Ascending aorta (tissue), 2 donors: ENCODE results near the gene STX1B. TPM values are rescaled to one million over a fixed set of nuclear protein-coding genes. Genes with fewer than 3 reads are reported as not detected.

Source experiments
- DNase-seq, 2 donors: peaks; one replicate each; pipeline ENCODE4 v3.0.0-alpha.2; 2019; ENCODE audit warnings: low spot score in 2 of 2
- H3K27ac ChIP-seq, 2 donors: fragments of 200-600 bp; sonication (generic); one replicate each; pipeline ENCODE4 v1.5.1; 2016 to 2017; ENCODE audit warnings: mild to moderate bottlenecking in 1 of 2
- H3K27me3 ChIP-seq: fragments of 200-600 bp; sonication (generic); one replicate; pipeline ENCODE4 v1.5.1; 2017
- H3K36me3 ChIP-seq, 2 donors: fragments of 200-600 bp; sonication (generic); one replicate each; pipeline ENCODE4 v1.5.1; 2016
- H3K4me1 ChIP-seq, 2 donors: fragments of 200-600 bp; sonication (generic); one replicate each; pipeline ENCODE4 v1.5.1; 2016 to 2017; ENCODE audit warnings: mild to moderate bottlenecking in 1 of 2
- H3K4me3 ChIP-seq, 2 donors: fragments of 200-600 bp; sonication (generic); one replicate each; pipeline ENCODE4 v1.5.1; 2016 to 2017; ENCODE audit warnings: mild to moderate bottlenecking in 1 of 2
- H3K9me3 ChIP-seq, 2 donors: fragments of 200-600 bp; sonication (generic); one replicate each; pipeline ENCODE4 v1.5.1; 2016
- CTCF ChIP-seq, 3 experiments: fragments of 200-600 bp in 2 of 3; fragments of 450-650 bp in 1 of 3; sonication (generic) in 2 of 3; IDR thresholded peaks; one replicate each; pipeline ENCODE4 v1.5.1; 2016 to 2019; ENCODE audit warnings: antibody characterized with exemption in 3 of 3, mild to moderate bottlenecking in 1 of 3, moderate library complexity in 1 of 3
- intact Hi-C: fragments of 100-400 bp; cut with DNase I; formaldehyde crosslinking; loops from one replicate; pipeline ENCODE4 v1.15.1; 2023
- total RNA-seq: library from RNA; depleted of rRNA; stranded (reverse); fragments of >200 nt; gene quantifications from one replicate; pipeline ENCODE4 v1.1.0, GENCODE V29; 2016

The STX1B gene
- total RNA-seq, 1 donor from 2014 or later = 2.0 TPM

- Histone ChIP-seq H3K4me1 (no peaks in the 10 kb centered on the region), H3K27ac (no peak overlapping the region), H3K27me3 (no peaks in the 10 kb centered on the region), H3K4me3 (no peak overlapping the region), H3K9me3 (no peaks in the 10 kb centered on the region), H3K36me3 (peaks cover 96% of the 10 kb centered on the region in 2 donors)
- no peak for TF ChIP-seq CTCF (IDR thresholded peaks at IDR 0.05)
- intact Hi-C loops = no loop called here
- DNase-seq = no peak
Measured at GRCh38 chr16:30965436-30965835, 45.0 kb downstream of the STX1B start.

GRCh38 chr16:30964574-30965226 lies 45.7 kb downstream of the STX1B start:
- no peak overlapping the region for H3K27ac ChIP-seq
- no peak for DNase-seq
- H3K9me3 ChIP-seq = no peaks in the 10 kb centered on the region
- peaks cover 0 to 3% of the 10 kb centered on the region in 2 donors for H3K4me1 ChIP-seq
- no peaks in the 10 kb centered on the region for H3K27me3 ChIP-seq
- peaks cover 94 to 96% of the 10 kb centered on the region in 2 donors for H3K36me3 ChIP-seq
- no peak overlapping the region for H3K4me3 ChIP-seq
- TF ChIP-seq CTCF (IDR thresholded peaks at IDR 0.05) = no peak
- intact Hi-C loops = no loop called here

- H3K4me3 ChIP-seq = no peak overlapping the region
- no peak overlapping the region for H3K27ac ChIP-seq
- peaks cover 0 to 9% of the 10 kb centered on the region in 2 donors for H3K4me1 ChIP-seq
- intact Hi-C loops = no loop called here
- no peak for DNase-seq
- H3K9me3 ChIP-seq = no peaks in the 10 kb centered on the region
- H3K27me3 ChIP-seq = no peaks in the 10 kb centered on the region
- H3K36me3 ChIP-seq = peaks cover 88 to 96% of the 10 kb centered on the region in 2 donors
- no peak for TF ChIP-seq CTCF (IDR thresholded peaks at IDR 0.05)
Measured at GRCh38 chr16:30963925-30964511, 46.4 kb downstream of the STX1B start.

- no peaks in the 10 kb centered on the region for H3K27me3 ChIP-seq
- DNase-seq = no peak
- H3K4me3 ChIP-seq = no peak overlapping the region
- no peak for TF ChIP-seq CTCF (IDR thresholded peaks at IDR 0.05)
- intact Hi-C loops = no loop called here
- no peak overlapping the region for H3K27ac ChIP-seq
- H3K4me1 ChIP-seq = peaks cover 0 to 19% of the 10 kb centered on the region in 2 donors
- H3K9me3 ChIP-seq = no peaks in the 10 kb centered on the region
- H3K36me3 ChIP-seq = peaks cover 64 to 71% of the 10 kb centered on the region in 2 donors
Measured at GRCh38 chr16:30961384-30961783, 49.1 kb downstream of the STX1B start.

- no peak for TF ChIP-seq CTCF (IDR thresholded peaks at IDR 0.05)
- H3K4me3 ChIP-seq = peak overlapping the region; percentile 94 to 95
- H3K9me3 ChIP-seq = no peaks in the 10 kb centered on the region
- peaks cover 3 to 20% of the 10 kb centered on the region in 2 donors for H3K4me1 ChIP-seq
- H3K27me3 ChIP-seq = no peaks in the 10 kb centered on the region
- no peak for DNase-seq
- peak overlapping the region; percentile 98 to 99 for H3K27ac ChIP-seq
- intact Hi-C loops = loop anchor here (5.0 kb wide), 1 partner anchor 39 kb away; no protein-coding TSS in a partner anchor
- peaks cover 34 to 42% of the 10 kb centered on the region in 2 donors for H3K36me3 ChIP-seq
Measured at GRCh38 chr16:30958175-30959079, 52.0 kb downstream of the STX1B start.
